ENCODE measurements around the gene RNF19B. TPM values are rescaled to one million over a fixed set of nuclear protein-coding genes. Genes with fewer than 3 reads are reported as not detected.
A peak's percentile ranks its signal among the peaks of the same experiment; 100 is the strongest.

RNF19B gene
- total RNA-seq (2016; rRNA removed; fragmentation: Illumina TruSeq; extraction: Trizol) (15.3 and 16.3 TPM in 2 replicates), polyA plus RNA-seq (2011; rRNA removed) (20.9 and 22.5 TPM in 2 replicates), polyA minus RNA-seq (2011; rRNA and poly(A)+ RNA removed; ENCODE audit: low replicate concordance) (14.9 and 40.6 TPM in 2 replicates), Bru-seq, nascent RNA (percentile 63 among the genes with signal in this experiment), BruChase-seq, experiment 1, labeled RNA remaining after a 6-hour chase (percentile 75 among the genes with signal in this experiment), BruChase-seq, experiment 2, labeled RNA remaining after a 2-hour chase (percentile 71 among the genes with signal in this experiment)
- 14.7 and 15.7 TPM in 2 replicates for total RNA-seq (2016; cell fraction: cytosol; rRNA removed; fragmentation: Illumina TruSeq; extraction: Trizol; ENCODE audit: low read depth)
- 14.5 and 14.7 TPM in 2 replicates for total RNA-seq (2016; cell fraction: insoluble cytoplasmic fraction; rRNA removed; fragmentation: Illumina TruSeq; extraction: Trizol)
- 22.4 and 23.5 TPM in 2 replicates for total RNA-seq (2016; cell fraction: membrane; rRNA removed; fragmentation: Illumina TruSeq; extraction: Trizol)
- 7.6 and 10.7 TPM in 2 replicates for total RNA-seq (2016; cell fraction: nucleus; rRNA removed; fragmentation: Illumina TruSeq; extraction: Trizol)
- 20.2 and 22.7 TPM in 2 replicates for polyA plus RNA-seq (2011; cell fraction: cytosol; rRNA removed)
- polyA plus RNA-seq (2011; cell fraction: nucleus; rRNA removed): 11.4 and 11.8 TPM in 2 replicates
- 10.1 and 14.4 TPM in 2 replicates for polyA plus RNA-seq (2012)
- polyA plus RNA-seq (2016; cell fraction: cytosol; fragmentation: Illumina TruSeq; extraction: Trizol; ENCODE audit: low read depth): 9.8 and 10.0 TPM in 2 replicates
- 17.6 and 20.6 TPM in 2 replicates for polyA plus RNA-seq (2016; cell fraction: insoluble cytoplasmic fraction; fragmentation: Illumina TruSeq; extraction: Trizol; ENCODE audit: low read depth)
- 19.3 and 20.2 TPM in 2 replicates for polyA plus RNA-seq (2016; cell fraction: membrane; fragmentation: Illumina TruSeq; extraction: Trizol; ENCODE audit: low read depth)
- 13.4 and 15.4 TPM in 2 replicates for polyA plus RNA-seq (2016; cell fraction: nucleus; fragmentation: Illumina TruSeq; extraction: Trizol; ENCODE audit: insufficient read depth, low read depth)
- 18.2 and 22.4 TPM in 2 replicates for polyA minus RNA-seq (2011; cell fraction: cytosol; rRNA and poly(A)+ RNA removed)
- 13.1 and 17.9 TPM in 2 replicates for polyA minus RNA-seq (2011; cell fraction: nucleus; rRNA and poly(A)+ RNA removed)
- long read RNA-seq, experiment 1, partial matches to known transcripts: 5 of 5 reads
- long read RNA-seq, experiment 1, other reads (novel, unspliced or antisense): 0 of 5 reads
- long read RNA-seq, experiment 2, transcript RNF19B-201 (9 exons, 2,334 nt): major isoform, 13 of 34 reads
- long read RNA-seq, experiment 2, transcript RNF19B-203 (9 exons, 2,560 nt): minor isoform, 10 of 34 reads
- long read RNA-seq, experiment 2, partial matches to known transcripts: 3 of 34 reads
- long read RNA-seq, experiment 2, other reads (novel, unspliced or antisense): 8 of 34 reads

GRCh38 chr1:32964461-32965250 is at the start of gene RNF19B:
TSS of gene RNF19B (minus strand) at chr1:32964809. CDS start at chr1:32964685, 124 bp downstream.
- ChIA-PET CTCF (ENCODE audit: low intra/inter-chr PET ratio, low total read pairs) (no interaction called here), POLR2A (interaction anchor here (0.6 to 2.8 kb wide), 24 partner anchors 8 to 169 kb away, joined by 3 to 26 read pairs (median 4); partner anchors contain the start of gene AZIN2)
- in situ Hi-C loops (cut with HindIII; ENCODE audit: extremely low pct_ligation_motif_present, low pct_unique_long_range_greater_than_20kb) (no loop called here), intact Hi-C loops (cut with micrococcal nuclease; ENCODE audit: unreplicated experiment) (no loop called here)
- Histone ChIP-seq H3K27ac (ENCODE audit: extremely low read length, insufficient read depth, low read length) (peak within 1 kb of the TSS; percentile 76), H3K9me3 (ENCODE audit: low read length) (no peaks in the 10 kb centered on the region), H3K27me3 (ENCODE audit: control insufficient read depth in 1 of 2, insufficient read depth in 2 of 2, low read length in 2 of 2) (peaks cover 0 to 2% of the 10 kb centered on the region in 2 experiments; a peak in 1 of 5 replicates), H3K36me3 (replicated peaks in 1 of 2; ENCODE audit: control insufficient read depth in 1 of 2, insufficient read depth in 2 of 2, low read length in 2 of 2) (no peaks in the 10 kb centered on the region), H3K79me2 (ENCODE audit: insufficient read depth, low read length) (peaks cover 36% of the 10 kb centered on the region), H3K4me1 (ENCODE audit: insufficient read depth, low read length) (peaks cover 23% of the 10 kb centered on the region), H3K4me2 (ENCODE audit: low read depth, low read length) (peak within 1 kb of the TSS; percentile 77), H2AFZ (ENCODE audit: low read length) (no peak within 1 kb of the TSS), H3K4me3 (replicated peaks in 1 of 3; ENCODE audit: insufficient read depth in 1 of 3, low read depth in 2 of 3, low read length in 3 of 3) (peak within 1 kb of the TSS; percentile 87 to 97 (median 90)), H3K9ac (ENCODE audit: insufficient read depth, low read depth, low read length) (peak within 1 kb of the TSS; percentile 77), H4K20me1 (ENCODE audit: insufficient read depth, low read length) (peaks cover 8% of the 10 kb centered on the region; the same call in 1 of the 2 replicates)
- ATAC-seq: peak; percentile 95
- BruUV-seq (replicated peaks): no TSS peak
- WGBS (ENCODE audit: low lambda C conversion rate): 10% methylated on average over 7 of the region's 83 CpGs
- DNase-seq (ENCODE audit: low spot score): peak; percentile 87
- peak; percentile 61 for FAIRE-seq
- TF ChIP-seq ZSCAN22 (CRISPR knock-in tag; IDR thresholded peaks at IDR 0.05): no peak
- peak; percentile 41; the same call in 1 of the 2 replicates for TF ChIP-seq ZBTB20 (CRISPR knock-in tag; IDR thresholded peaks at IDR 0.05; ENCODE audit: borderline replicate concordance, low read depth)
- TF ChIP-seq CAMTA2 (CRISPR knock-in tag; IDR thresholded peaks at IDR 0.05; ENCODE audit: borderline replicate concordance): no peak
- TF ChIP-seq CEBPZ (IDR thresholded peaks at IDR 0.05; ENCODE audit: low read length): no peak
- TF ChIP-seq SALL1 (CRISPR knock-in tag; IDR thresholded peaks at IDR 0.05): peak; percentile 85
- no peak for TF ChIP-seq TRIM22 (IDR thresholded peaks at IDR 0.05)
- 0 out of 2 replicates have a peak, but pooled peaks have one; percentile 45 for TF ChIP-seq MEF2D (CRISPR knock-in tag; IDR thresholded peaks at IDR 0.05)
- no peak for TF ChIP-seq ISX (CRISPR knock-in tag; conservative IDR thresholded peaks at IDR 0.05)
- no peak for TF ChIP-seq PCBP1 (IDR thresholded peaks at IDR 0.05; ENCODE audit: borderline replicate concordance, low read depth, low read length)
- no peak for TF ChIP-seq RNF219 (CRISPR knock-in tag; IDR thresholded peaks at IDR 0.05)
